ENCODE results near the gene FHOD3. TPM values are rescaled to one million over a fixed set of nuclear protein-coding genes. Genes with fewer than 3 reads are reported as not detected.

FHOD3 gene
- total RNA-seq, 1 experiment from 2014 or later: 5.0 TPM

GRCh38 chr18:36481935-36482334, 184.4 kb downstream of the FHOD3 start:
- Mint-ChIP-seq H3K36me3 (ENCODE audit: insufficient read depth, unreplicated experiment) (no peaks in the 10 kb centered on the region), H3K27ac (ENCODE audit: low read depth, unreplicated experiment) (no peak overlapping the region), H3K9me3 (ENCODE audit: unreplicated experiment) (peaks cover 2% of the 10 kb centered on the region), H3K27me3 (ENCODE audit: insufficient read depth, unreplicated experiment) (no peaks in the 10 kb centered on the region), H3K4me1 (ENCODE audit: insufficient read depth, unreplicated experiment) (peaks cover 13% of the 10 kb centered on the region), H3K4me3 (ENCODE audit: unreplicated experiment) (no peak overlapping the region)
- DNase-seq (ENCODE audit: unreplicated experiment): no peak
- no TSS peak for BruUV-seq (replicated peaks)
- no peak for TF ChIP-seq CTCF (IDR thresholded peaks at IDR 0.05; ENCODE audit: unreplicated experiment)
- intact Hi-C loops (cut with micrococcal nuclease): no loop called here
- ChIA-PET POLR2A (no interaction called here), CTCF (interaction anchor here (0.7 kb wide), 1 partner anchor 508 kb away, joined by 4 read pairs; no protein-coding TSS in a partner anchor)

- no peaks in the 10 kb centered on the region for H3K36me3 Mint-ChIP-seq (ENCODE audit: insufficient read depth, unreplicated experiment)
- POLR2A ChIA-PET: interaction anchor here (0.8 kb wide), 1 partner anchor 418 kb away, joined by 3 read pairs; no protein-coding TSS in a partner anchor
- DNase-seq (ENCODE audit: unreplicated experiment): no peak
- no peak for TF ChIP-seq CTCF (IDR thresholded peaks at IDR 0.05; ENCODE audit: unreplicated experiment)
- intact Hi-C loops (cut with micrococcal nuclease): no loop called here
- H3K9me3 Mint-ChIP-seq (ENCODE audit: unreplicated experiment): no peaks in the 10 kb centered on the region
- CTCF ChIA-PET: interaction anchor here (0.8 to 0.9 kb wide), 2 partner anchors 12 to 187 kb away, joined by 3 read pairs; no protein-coding TSS in a partner anchor
- BruUV-seq (replicated peaks): no TSS peak
- no peak overlapping the region for H3K4me3 Mint-ChIP-seq (ENCODE audit: unreplicated experiment)
- H3K27ac Mint-ChIP-seq (ENCODE audit: low read depth, unreplicated experiment): no peak overlapping the region
- H3K27me3 Mint-ChIP-seq (ENCODE audit: insufficient read depth, unreplicated experiment): no peaks in the 10 kb centered on the region
- H3K4me1 Mint-ChIP-seq (ENCODE audit: insufficient read depth, unreplicated experiment): peaks cover 13% of the 10 kb centered on the region
Measured at GRCh38 chr18:36484591-36484990, 187.1 kb downstream of the FHOD3 start.

- ChIA-PET POLR2A (no interaction called here), CTCF (no interaction called here)
- Mint-ChIP-seq H3K27me3 (ENCODE audit: insufficient read depth, unreplicated experiment) (no peaks in the 10 kb centered on the region), H3K36me3 (ENCODE audit: insufficient read depth, unreplicated experiment) (no peaks in the 10 kb centered on the region), H3K9me3 (ENCODE audit: unreplicated experiment) (no peaks in the 10 kb centered on the region), H3K4me3 (ENCODE audit: unreplicated experiment) (no peak overlapping the region), H3K27ac (ENCODE audit: low read depth, unreplicated experiment) (no peak overlapping the region), H3K4me1 (ENCODE audit: insufficient read depth, unreplicated experiment) (peaks cover 13% of the 10 kb centered on the region)
- BruUV-seq (replicated peaks): no TSS peak
- intact Hi-C loops (cut with micrococcal nuclease): no loop called here
- no peak for TF ChIP-seq CTCF (IDR thresholded peaks at IDR 0.05; ENCODE audit: unreplicated experiment)
- no peak for DNase-seq (ENCODE audit: unreplicated experiment)
Measured at GRCh38 chr18:36485772-36486171, 188.3 kb downstream of the FHOD3 start.

GRCh38 chr18:36488131-36488530, 190.6 kb downstream of the FHOD3 start:
- Mint-ChIP-seq H3K27ac (ENCODE audit: low read depth, unreplicated experiment) (no peak overlapping the region), H3K9me3 (ENCODE audit: unreplicated experiment) (no peaks in the 10 kb centered on the region), H3K36me3 (ENCODE audit: insufficient read depth, unreplicated experiment) (no peaks in the 10 kb centered on the region), H3K4me1 (ENCODE audit: insufficient read depth, unreplicated experiment) (peaks cover 5% of the 10 kb centered on the region), H3K4me3 (ENCODE audit: unreplicated experiment) (no peak overlapping the region), H3K27me3 (ENCODE audit: insufficient read depth, unreplicated experiment) (no peaks in the 10 kb centered on the region)
- no TSS peak for BruUV-seq (replicated peaks)
- ChIA-PET CTCF (interaction anchor here (1.5 kb wide), 1 partner anchor 85 kb away, joined by 3 read pairs; no protein-coding TSS in a partner anchor), POLR2A (no interaction called here)
- TF ChIP-seq CTCF (IDR thresholded peaks at IDR 0.05; ENCODE audit: unreplicated experiment): no peak
- intact Hi-C loops (cut with micrococcal nuclease): no loop called here
- no peak for DNase-seq (ENCODE audit: unreplicated experiment)
